Choroid plexus epithelial cell (primary cell): ENCODE data around the gene THSD4.
A peak's percentile ranks its signal among the peaks of the same experiment; 100 is the strongest.
"Not testable (repeated sequence)": the region's sequence is repeated elsewhere in the genome, so short reads cannot be mapped to it uniquely, and the experiment has no call there.

Experiments
- DNase-seq: peaks from one replicate; pipeline ENCODE4 v3.0.0-alpha.2; 2010; ENCODE audit warnings: low read depth
- H3K4me3 ChIP-seq: 2 replicates; pipeline ENCODE4 v1.5.1; 2011; ENCODE audit warnings: low read depth, mild to moderate bottlenecking, control low read depth, low read length, moderate library complexity
- TF ChIP-seq, protein P1 (sequence below): conservative IDR thresholded peaks from 2 replicates; pipeline ENCODE4 v1.5.1; 2011; ENCODE audit warnings: low read depth, mild to moderate bottlenecking, control low read depth, inconsistent platforms, low read length, moderate library complexity

The THSD4 gene

GRCh38 chr15:71118881-71119632 is 3.8 kb downstream of the THSD4 start:
- TF ChIP-seq, protein P1, sequence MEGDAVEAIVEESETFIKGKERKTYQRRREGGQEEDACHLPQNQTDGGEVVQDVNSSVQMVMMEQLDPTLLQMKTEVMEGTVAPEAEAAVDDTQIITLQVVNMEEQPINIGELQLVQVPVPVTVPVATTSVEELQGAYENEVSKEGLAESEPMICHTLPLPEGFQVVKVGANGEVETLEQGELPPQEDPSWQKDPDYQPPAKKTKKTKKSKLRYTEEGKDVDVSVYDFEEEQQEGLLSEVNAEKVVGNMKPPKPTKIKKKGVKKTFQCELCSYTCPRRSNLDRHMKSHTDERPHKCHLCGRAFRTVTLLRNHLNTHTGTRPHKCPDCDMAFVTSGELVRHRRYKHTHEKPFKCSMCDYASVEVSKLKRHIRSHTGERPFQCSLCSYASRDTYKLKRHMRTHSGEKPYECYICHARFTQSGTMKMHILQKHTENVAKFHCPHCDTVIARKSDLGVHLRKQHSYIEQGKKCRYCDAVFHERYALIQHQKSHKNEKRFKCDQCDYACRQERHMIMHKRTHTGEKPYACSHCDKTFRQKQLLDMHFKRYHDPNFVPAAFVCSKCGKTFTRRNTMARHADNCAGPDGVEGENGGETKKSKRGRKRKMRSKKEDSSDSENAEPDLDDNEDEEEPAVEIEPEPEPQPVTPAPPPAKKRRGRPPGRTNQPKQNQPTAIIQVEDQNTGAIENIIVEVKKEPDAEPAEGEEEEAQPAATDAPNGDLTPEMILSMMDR: no peak
- DNase-seq: no peak
- no peak overlapping the region for H3K4me3 ChIP-seq

DNA sequence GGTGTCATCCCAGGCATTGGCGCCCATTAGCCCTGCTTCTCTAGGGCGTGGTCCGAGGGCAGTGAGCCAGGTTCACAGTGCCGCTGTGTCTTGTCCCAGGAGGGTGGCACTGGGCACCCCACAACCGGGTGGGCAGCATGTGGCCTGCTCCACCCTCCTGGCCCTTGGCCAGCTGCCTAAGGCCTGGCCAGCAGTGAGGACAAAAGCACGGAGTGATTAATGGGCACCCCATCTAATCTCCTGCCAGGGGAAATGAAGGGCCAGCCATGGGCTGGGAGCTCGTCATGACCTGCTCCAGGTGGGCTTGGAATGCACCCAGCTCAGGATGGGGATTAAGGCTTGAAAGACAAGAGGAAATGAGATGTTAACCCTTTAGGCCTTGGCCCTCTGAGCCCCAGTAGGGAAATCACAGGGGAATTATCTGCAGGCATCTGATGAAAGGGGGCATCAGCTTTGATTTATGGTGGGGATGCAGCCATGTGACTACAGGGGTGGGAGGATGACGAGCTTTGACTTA is 5.2 kb downstream of the THSD4 start:
- no peak for DNase-seq
- H3K4me3 ChIP-seq: no peak overlapping the region
- TF ChIP-seq, protein P1: no peak

DNA sequence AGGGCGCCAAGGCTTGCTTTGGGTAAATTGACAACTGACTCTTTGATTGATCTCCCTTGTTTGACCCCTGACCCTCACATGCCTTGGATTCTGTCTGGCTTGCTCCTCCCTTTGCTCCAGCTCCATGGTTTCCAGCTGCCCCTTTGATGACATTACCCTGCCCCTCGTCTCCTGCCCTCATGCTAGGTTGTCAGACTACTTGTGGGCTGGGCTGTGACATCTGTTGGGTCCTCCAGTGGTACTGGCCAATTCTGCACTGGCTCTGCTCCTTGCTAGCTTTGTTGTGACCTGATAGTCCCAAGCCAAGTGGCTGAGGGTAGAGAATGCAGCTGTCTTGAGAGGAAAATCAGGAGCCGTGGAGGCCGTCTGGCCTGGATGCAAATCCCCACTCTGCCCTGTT is 6.2 kb downstream of the THSD4 start:
- DNase-seq: no peak
- H3K4me3 ChIP-seq: no peak overlapping the region
- TF ChIP-seq, protein P1: no peak

GRCh38 chr15:71124937-71125790 is 9.9 kb downstream of the THSD4 start:
- DNase-seq: peak; percentile 52
- TF ChIP-seq, protein P1: no peak
- no peak overlapping the region for H3K4me3 ChIP-seq

- TF ChIP-seq, protein P1: peak; percentile 65
- no peak overlapping the region for H3K4me3 ChIP-seq
- peak; percentile 66 for DNase-seq
Observed at GRCh38 chr15:71125831-71126450, 10.7 kb downstream of the THSD4 start.

DNA sequence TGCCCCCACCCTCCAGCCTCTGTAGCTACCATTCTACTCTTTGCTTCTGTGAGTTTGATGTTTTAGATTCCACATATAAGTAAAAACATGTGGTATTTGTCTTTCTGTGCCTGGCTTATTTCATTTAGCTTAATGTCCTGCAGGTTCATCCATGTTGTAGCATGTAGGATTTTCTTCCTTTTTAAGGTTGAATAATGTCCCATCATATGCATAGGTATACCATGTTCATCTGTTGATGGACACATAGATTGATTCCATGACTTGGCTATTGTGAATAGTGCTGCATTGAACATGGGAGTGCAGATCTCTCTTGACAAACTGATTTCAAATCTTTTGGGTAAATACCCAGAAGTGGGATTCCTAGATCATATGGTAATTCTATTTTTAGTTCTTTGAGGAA is 11.8 kb downstream of the THSD4 start:
- DNase-seq: no peak
- TF ChIP-seq, protein P1: no peak
- H3K4me3 ChIP-seq: no peak overlapping the region

- not testable (repeated sequence) for H3K4me3 ChIP-seq, DNase-seq
Observed at GRCh38 chr15:71128159-71128558, 12.9 kb downstream of the THSD4 start.
